ENCODE results near the gene SND1.

Gene SND1

DNA sequence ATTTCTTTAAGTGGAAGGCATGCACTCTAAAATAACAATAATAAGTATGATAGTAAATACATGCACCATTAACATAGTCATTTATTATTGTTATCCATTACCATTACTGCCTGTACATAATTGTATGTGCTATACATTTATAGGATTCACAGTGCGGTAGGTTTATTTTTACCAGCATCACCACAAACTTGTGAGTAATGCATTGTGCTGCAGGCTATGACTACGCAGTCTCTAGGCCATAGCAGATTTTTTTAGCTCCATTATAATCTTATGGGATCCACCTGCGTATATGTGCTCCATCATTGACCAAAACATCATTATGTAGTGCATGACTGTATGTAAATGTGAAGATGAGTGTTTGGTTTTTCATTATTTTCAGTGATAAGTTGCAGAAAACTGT, 219.2 kb downstream of the SND1 start:
- Histone ChIP-seq H3K9ac (ENCODE audit: low read depth in 1 of 2, low read length in 2 of 2) (no peak overlapping the region), H3K27ac (ENCODE audit: low read depth in 2 of 2, low read length in 2 of 2) (no peak overlapping the region), H3K27me3 (ENCODE audit: control insufficient read depth in 2 of 2, insufficient read depth in 2 of 2, low read length in 2 of 2) (no peaks in the 10 kb centered on the region), H3K4me3 (ENCODE audit: low read length in 2 of 2) (no peak overlapping the region), H3K36me3 (ENCODE audit: control insufficient read depth in 2 of 2, insufficient read depth in 2 of 2, low read length in 2 of 2) (no peaks in the 10 kb centered on the region), H3K4me1 (ENCODE audit: control insufficient read depth in 2 of 2, insufficient read depth in 2 of 2, low read length in 2 of 2) (no peaks in the 10 kb centered on the region), H3K9me3 (ENCODE audit: control insufficient read depth in 2 of 2, low read length in 2 of 2) (no peaks in the 10 kb centered on the region)

DNA sequence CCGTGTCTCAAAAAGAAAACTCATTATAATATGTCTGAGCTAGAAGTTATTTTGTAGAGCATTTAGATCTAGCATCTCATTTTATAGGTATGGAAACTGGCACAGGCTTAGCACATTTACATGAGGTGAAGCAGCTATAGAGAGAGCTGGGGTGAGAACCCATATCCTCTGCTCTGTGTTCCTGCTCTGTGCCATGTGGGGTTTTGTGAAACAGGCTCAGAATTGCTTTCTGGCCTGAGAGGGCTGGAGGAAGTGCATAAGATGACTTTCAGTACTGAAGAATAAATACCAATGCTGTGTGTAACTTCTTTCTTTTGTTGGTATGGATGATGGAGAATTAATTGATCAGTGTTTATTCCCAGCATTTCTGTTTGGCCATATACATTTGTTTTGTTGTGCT, 220.1 kb downstream of the SND1 start:
- Histone ChIP-seq H3K9me3 (ENCODE audit: control insufficient read depth in 2 of 2, low read length in 2 of 2) (no peaks in the 10 kb centered on the region), H3K27ac (ENCODE audit: low read depth in 2 of 2, low read length in 2 of 2) (no peak overlapping the region), H3K4me3 (ENCODE audit: low read length in 2 of 2) (no peak overlapping the region), H3K9ac (ENCODE audit: low read depth in 1 of 2, low read length in 2 of 2) (no peak overlapping the region), H3K27me3 (ENCODE audit: control insufficient read depth in 2 of 2, insufficient read depth in 2 of 2, low read length in 2 of 2) (no peaks in the 10 kb centered on the region), H3K36me3 (ENCODE audit: control insufficient read depth in 2 of 2, insufficient read depth in 2 of 2, low read length in 2 of 2) (no peaks in the 10 kb centered on the region), H3K4me1 (ENCODE audit: control insufficient read depth in 2 of 2, insufficient read depth in 2 of 2, low read length in 2 of 2) (no peaks in the 10 kb centered on the region)

GRCh38 chr7:127873151-127873550, 221.2 kb downstream of the SND1 start:
- Histone ChIP-seq H3K36me3 (ENCODE audit: control insufficient read depth in 2 of 2, insufficient read depth in 2 of 2, low read length in 2 of 2) (no peaks in the 10 kb centered on the region), H3K4me1 (ENCODE audit: control insufficient read depth in 2 of 2, insufficient read depth in 2 of 2, low read length in 2 of 2) (no peaks in the 10 kb centered on the region), H3K27ac (ENCODE audit: low read depth in 2 of 2, low read length in 2 of 2) (no peak overlapping the region), H3K9ac (ENCODE audit: low read depth in 1 of 2, low read length in 2 of 2) (no peak overlapping the region), H3K9me3 (ENCODE audit: control insufficient read depth in 2 of 2, low read length in 2 of 2) (no peaks in the 10 kb centered on the region), H3K4me3 (ENCODE audit: low read length in 2 of 2) (no peak overlapping the region), H3K27me3 (ENCODE audit: control insufficient read depth in 2 of 2, insufficient read depth in 2 of 2, low read length in 2 of 2) (no peaks in the 10 kb centered on the region)

GRCh38 chr7:127873715-127874636, 222.0 kb downstream of the SND1 start:
- H3K27me3 ChIP-seq (ENCODE audit: control insufficient read depth in 2 of 2, insufficient read depth in 2 of 2, low read length in 2 of 2): no peaks in the 10 kb centered on the region

DNA sequence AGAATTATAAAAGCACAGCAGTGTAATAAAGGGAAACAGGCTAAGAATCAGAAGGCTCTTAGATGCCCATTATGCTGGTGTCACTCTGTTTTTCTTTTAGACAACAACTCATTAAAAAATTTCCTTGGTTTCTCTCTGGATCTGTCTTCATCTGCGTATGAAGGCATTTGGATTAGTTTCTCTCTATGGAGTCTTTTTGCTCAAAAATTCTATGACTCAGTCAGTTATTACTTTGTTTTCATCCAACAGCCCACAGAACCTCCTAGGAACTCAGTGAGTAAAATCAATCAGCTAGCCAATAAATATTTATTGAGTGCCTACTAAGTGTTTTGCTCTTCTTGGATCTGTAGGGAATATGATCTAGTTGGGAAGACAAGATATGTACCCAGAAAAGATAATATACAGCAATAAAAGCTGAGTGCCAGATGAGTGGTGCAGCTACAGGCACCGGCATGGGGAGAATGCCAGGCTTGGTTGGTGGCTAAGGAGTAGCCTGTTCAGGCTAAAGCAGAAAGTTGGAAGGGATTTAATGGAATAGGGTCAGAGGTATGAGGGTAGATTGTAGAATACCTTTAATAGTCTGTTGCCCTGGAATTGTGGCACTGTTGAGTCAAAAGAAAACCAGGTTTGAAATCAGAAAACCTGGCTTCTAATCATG, 223.1 kb downstream of the SND1 start:
- Histone ChIP-seq H3K27ac (ENCODE audit: low read depth in 2 of 2, low read length in 2 of 2) (no peak overlapping the region), H3K4me1 (ENCODE audit: control insufficient read depth in 2 of 2, insufficient read depth in 2 of 2, low read length in 2 of 2) (no peaks in the 10 kb centered on the region), H3K9me3 (ENCODE audit: control insufficient read depth in 2 of 2, low read length in 2 of 2) (no peaks in the 10 kb centered on the region), H3K9ac (ENCODE audit: low read depth in 1 of 2, low read length in 2 of 2) (no peak overlapping the region), H3K36me3 (ENCODE audit: control insufficient read depth in 2 of 2, insufficient read depth in 2 of 2, low read length in 2 of 2) (no peaks in the 10 kb centered on the region), H3K27me3 (ENCODE audit: control insufficient read depth in 2 of 2, insufficient read depth in 2 of 2, low read length in 2 of 2) (no peaks in the 10 kb centered on the region), H3K4me3 (ENCODE audit: low read length in 2 of 2) (no peak overlapping the region)

More at GRCh38 chr7:127873715-127874636, 222.0 kb downstream of the SND1 start:
- no peak overlapping the region for H3K9ac ChIP-seq (ENCODE audit: low read depth in 1 of 2, low read length in 2 of 2)
- H3K4me3 ChIP-seq (ENCODE audit: low read length in 2 of 2): no peak overlapping the region
- H3K36me3 ChIP-seq (ENCODE audit: control insufficient read depth in 2 of 2, insufficient read depth in 2 of 2, low read length in 2 of 2): no peaks in the 10 kb centered on the region
- no peaks in the 10 kb centered on the region for H3K9me3 ChIP-seq (ENCODE audit: control insufficient read depth in 2 of 2, low read length in 2 of 2)
- no peaks in the 10 kb centered on the region for H3K4me1 ChIP-seq (ENCODE audit: control insufficient read depth in 2 of 2, insufficient read depth in 2 of 2, low read length in 2 of 2)
- no peak overlapping the region for H3K27ac ChIP-seq (ENCODE audit: low read depth in 2 of 2, low read length in 2 of 2)

DNA sequence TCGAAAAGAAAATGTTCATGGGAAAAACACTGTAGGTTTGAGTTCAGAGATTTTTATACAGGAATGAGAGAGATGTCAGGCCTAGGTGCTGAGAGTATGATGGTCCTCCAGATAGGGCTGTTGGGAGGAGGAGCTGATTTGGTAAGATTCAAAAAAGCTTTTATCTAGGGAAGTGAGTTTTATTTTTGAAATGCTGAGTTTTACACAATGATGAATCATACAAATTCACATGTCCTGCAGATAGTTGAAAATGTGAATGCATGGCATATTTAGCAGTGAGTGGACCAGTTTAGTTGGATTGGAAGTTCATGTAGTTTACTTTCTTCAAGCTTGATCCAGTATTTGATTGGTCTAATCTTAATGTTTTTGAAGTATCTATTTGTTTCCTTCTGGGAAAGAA, 224.4 kb downstream of the SND1 start:
- no peaks in the 10 kb centered on the region for H3K9me3 ChIP-seq (ENCODE audit: control insufficient read depth in 2 of 2, low read length in 2 of 2)
- H3K9ac ChIP-seq (ENCODE audit: low read depth in 1 of 2, low read length in 2 of 2): no peak overlapping the region
- no peak overlapping the region for H3K27ac ChIP-seq (ENCODE audit: low read depth in 2 of 2, low read length in 2 of 2)
- H3K4me1 ChIP-seq (ENCODE audit: control insufficient read depth in 2 of 2, insufficient read depth in 2 of 2, low read length in 2 of 2): no peaks in the 10 kb centered on the region
- no peaks in the 10 kb centered on the region for H3K36me3 ChIP-seq (ENCODE audit: control insufficient read depth in 2 of 2, insufficient read depth in 2 of 2, low read length in 2 of 2)
- H3K4me3 ChIP-seq (ENCODE audit: low read length in 2 of 2): no peak overlapping the region
- H3K27me3 ChIP-seq (ENCODE audit: control insufficient read depth in 2 of 2, insufficient read depth in 2 of 2, low read length in 2 of 2): no peaks in the 10 kb centered on the region

GRCh38 chr7:127877951-127878350, 226.0 kb downstream of the SND1 start:
- Histone ChIP-seq H3K36me3 (ENCODE audit: control insufficient read depth in 2 of 2, insufficient read depth in 2 of 2, low read length in 2 of 2) (no peaks in the 10 kb centered on the region), H3K4me3 (ENCODE audit: low read length in 2 of 2) (no peak overlapping the region), H3K27ac (ENCODE audit: low read depth in 2 of 2, low read length in 2 of 2) (no peak overlapping the region), H3K9ac (ENCODE audit: low read depth in 1 of 2, low read length in 2 of 2) (no peak overlapping the region), H3K9me3 (ENCODE audit: control insufficient read depth in 2 of 2, low read length in 2 of 2) (no peaks in the 10 kb centered on the region), H3K4me1 (ENCODE audit: control insufficient read depth in 2 of 2, insufficient read depth in 2 of 2, low read length in 2 of 2) (no peaks in the 10 kb centered on the region), H3K27me3 (ENCODE audit: control insufficient read depth in 2 of 2, insufficient read depth in 2 of 2, low read length in 2 of 2) (no peaks in the 10 kb centered on the region)

DNA sequence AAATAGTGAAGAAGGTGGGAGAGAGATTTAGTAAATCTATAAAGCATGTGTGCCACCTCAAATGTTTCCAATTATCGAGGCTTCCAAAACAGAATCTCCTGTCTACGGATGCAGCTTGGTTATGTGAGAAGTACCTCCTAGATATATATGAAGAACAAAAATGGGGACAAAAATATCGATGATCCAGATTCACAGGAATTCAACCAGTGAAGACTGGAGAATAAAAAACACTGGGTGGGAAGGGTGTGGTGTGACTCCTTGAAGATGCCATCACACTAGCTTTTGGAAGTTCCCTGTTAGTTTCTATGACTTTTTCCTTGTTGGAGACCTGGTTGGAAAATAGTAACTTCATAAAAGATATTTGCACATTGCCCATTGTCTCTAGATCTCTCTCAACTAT, 226.8 kb downstream of the SND1 start:
- no peaks in the 10 kb centered on the region for H3K9me3 ChIP-seq (ENCODE audit: control insufficient read depth in 2 of 2, low read length in 2 of 2)
- H3K4me3 ChIP-seq (ENCODE audit: low read length in 2 of 2): no peak overlapping the region
- H3K27ac ChIP-seq (ENCODE audit: low read depth in 2 of 2, low read length in 2 of 2): no peak overlapping the region
- no peaks in the 10 kb centered on the region for H3K36me3 ChIP-seq (ENCODE audit: control insufficient read depth in 2 of 2, insufficient read depth in 2 of 2, low read length in 2 of 2)
- H3K4me1 ChIP-seq (ENCODE audit: control insufficient read depth in 2 of 2, insufficient read depth in 2 of 2, low read length in 2 of 2): no peaks in the 10 kb centered on the region
- no peak overlapping the region for H3K9ac ChIP-seq (ENCODE audit: low read depth in 1 of 2, low read length in 2 of 2)
- H3K27me3 ChIP-seq (ENCODE audit: control insufficient read depth in 2 of 2, insufficient read depth in 2 of 2, low read length in 2 of 2): no peaks in the 10 kb centered on the region

DNA sequence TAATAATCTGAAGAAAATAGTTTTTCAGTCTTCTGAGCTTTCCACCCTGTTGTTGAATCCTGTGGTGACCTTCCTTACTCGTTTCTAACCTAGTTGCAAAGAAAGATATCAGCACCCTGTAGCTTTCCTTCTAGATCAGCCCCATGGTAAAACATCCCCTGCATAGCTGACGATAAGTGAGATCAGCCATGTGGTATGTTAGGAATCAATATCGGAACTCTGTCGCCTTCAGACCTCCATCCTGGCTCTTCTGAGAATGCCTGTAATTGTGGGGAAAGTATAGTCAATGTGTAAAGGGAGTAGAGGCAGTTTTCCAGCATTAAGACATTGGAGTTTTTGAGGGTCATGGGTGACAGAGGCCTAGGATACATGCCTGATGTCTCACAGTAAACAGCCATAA, 227.4 kb downstream of the SND1 start:
- Histone ChIP-seq H3K27me3 (ENCODE audit: control insufficient read depth in 2 of 2, insufficient read depth in 2 of 2, low read length in 2 of 2) (no peaks in the 10 kb centered on the region), H3K9ac (ENCODE audit: low read depth in 1 of 2, low read length in 2 of 2) (no peak overlapping the region), H3K36me3 (ENCODE audit: control insufficient read depth in 2 of 2, insufficient read depth in 2 of 2, low read length in 2 of 2) (no peaks in the 10 kb centered on the region), H3K4me3 (ENCODE audit: low read length in 2 of 2) (no peak overlapping the region), H3K9me3 (ENCODE audit: control insufficient read depth in 2 of 2, low read length in 2 of 2) (no peaks in the 10 kb centered on the region), H3K4me1 (ENCODE audit: control insufficient read depth in 2 of 2, insufficient read depth in 2 of 2, low read length in 2 of 2) (no peaks in the 10 kb centered on the region), H3K27ac (ENCODE audit: low read depth in 2 of 2, low read length in 2 of 2) (no peak overlapping the region)

GRCh38 chr7:127879942-127880341, 227.9 kb downstream of the SND1 start:
- Histone ChIP-seq H3K9ac (ENCODE audit: low read depth in 1 of 2, low read length in 2 of 2) (no peak overlapping the region), H3K4me3 (ENCODE audit: low read length in 2 of 2) (no peak overlapping the region)

More at GRCh38 chr7:127879942-127880341, 227.9 kb downstream of the SND1 start:
- H3K27ac ChIP-seq (ENCODE audit: low read depth in 2 of 2, low read length in 2 of 2): no peak overlapping the region
- no peaks in the 10 kb centered on the region for H3K36me3 ChIP-seq (ENCODE audit: control insufficient read depth in 2 of 2, insufficient read depth in 2 of 2, low read length in 2 of 2)
- no peaks in the 10 kb centered on the region for H3K4me1 ChIP-seq (ENCODE audit: control insufficient read depth in 2 of 2, insufficient read depth in 2 of 2, low read length in 2 of 2)
- no peaks in the 10 kb centered on the region for H3K27me3 ChIP-seq (ENCODE audit: control insufficient read depth in 2 of 2, insufficient read depth in 2 of 2, low read length in 2 of 2)
- no peaks in the 10 kb centered on the region for H3K9me3 ChIP-seq (ENCODE audit: control insufficient read depth in 2 of 2, low read length in 2 of 2)

All from mucosa of rectum (tissue), 2 donors.